Measurements from ENCODE around the gene KCNH3. TPM values are rescaled to one million over a fixed set of nuclear protein-coding genes. Genes with fewer than 3 reads are reported as not detected.
A peak's percentile ranks its signal among the peaks of the same experiment; 100 is the strongest.

KCNH3 gene
- total RNA-seq, 2 experiments from 2014 or later = 0.06 to 0.57 TPM

GRCh38 chr12:49567611-49568441 is 29.0 kb downstream of the KCNH3 start, which contains the start of gene MCRS1:
MCRS1 (minus strand) TSS chr12:49568142; CDS start chr12:49566731, 1,411 bp downstream.
- no peaks in the 10 kb centered on the region for H3K9me3 ChIP-seq (ENCODE audit: low read length)
- BruUV-seq (replicated peaks) = TSS peak; percentile 91
- DNase-seq (ENCODE audit: low spot score) = peak; percentile 97
- peak within 1 kb of the TSS; percentile 92 for H2AFZ ChIP-seq (ENCODE audit: low read length)
- peaks cover 32% of the 10 kb centered on the region for H3K79me2 ChIP-seq (ENCODE audit: insufficient read depth, low read depth, low read length)
- peak within 1 kb of the TSS; percentile 91 for H3K4me2 ChIP-seq (ENCODE audit: low read length)
- ChIA-PET POLR2A (interaction anchor here (0.6 to 1.4 kb wide), 4 partner anchors 13 to 561 kb away, joined by 3 to 5 read pairs (median 4); partner anchors contain the start of gene SPATS2), CTCF (ENCODE audit: unreplicated experiment) (interaction anchor here (1.3 kb wide), 1 partner anchor 33 kb away, joined by 3 read pairs; no protein-coding TSS in a partner anchor)
- H3K4me3 ChIP-seq (ENCODE audit: low read depth, low read length, poor library complexity, severe bottlenecking) = peak within 1 kb of the TSS; percentile 94
- H4K20me1 ChIP-seq (ENCODE audit: insufficient read depth, low read length) = no peaks in the 10 kb centered on the region
- TF ChIP-seq EZH2phosphoT487 (IDR thresholded peaks at IDR 0.05; ENCODE audit: borderline replicate concordance, low read depth, low read length) (no peak), CTCF (conservative IDR thresholded peaks at IDR 0.05; ENCODE audit: low read length) (no peak)
- intact Hi-C loops (cut with micrococcal nuclease; ENCODE audit: unreplicated experiment) = loop anchor here (2.0 kb wide), 2 partner anchors 55 to 201 kb away; partner anchors contain the start of genes PRPF40B and SPATS2
- H3K36me3 ChIP-seq (ENCODE audit: insufficient read depth, low read length) = peaks cover 44% of the 10 kb centered on the region
- peaks cover 19% of the 10 kb centered on the region for H3K4me1 ChIP-seq (ENCODE audit: insufficient read depth, low read length, poor library complexity, severe bottlenecking)
- H3K27ac ChIP-seq (ENCODE audit: low read depth, low read length, poor library complexity, severe bottlenecking) = peak within 1 kb of the TSS; percentile 54
- no peaks in the 10 kb centered on the region for H3K9me2 ChIP-seq (ENCODE audit: insufficient read depth, low read length)

- H3K4me3 ChIP-seq (ENCODE audit: low read depth, low read length, poor library complexity, severe bottlenecking) = peak overlapping the region; percentile 94
- H3K36me3 ChIP-seq (ENCODE audit: insufficient read depth, low read length) = peaks cover 46% of the 10 kb centered on the region
- H2AFZ ChIP-seq (ENCODE audit: low read length) = peak overlapping the region; percentile 92
- peak overlapping the region; percentile 91 for H3K4me2 ChIP-seq (ENCODE audit: low read length)
- peaks cover 32% of the 10 kb centered on the region for H3K79me2 ChIP-seq (ENCODE audit: insufficient read depth, low read depth, low read length)
- TSS peak; percentile 59 for BruUV-seq (replicated peaks)
- ChIA-PET CTCF (ENCODE audit: unreplicated experiment) (no interaction called here), POLR2A (interaction anchor here (0.7 kb wide), 1 partner anchor 12 kb away, joined by 3 read pairs; no protein-coding TSS in a partner anchor)
- peak; percentile 50 for DNase-seq (ENCODE audit: low spot score)
- peaks cover 19% of the 10 kb centered on the region for H3K4me1 ChIP-seq (ENCODE audit: insufficient read depth, low read length, poor library complexity, severe bottlenecking)
- no peaks in the 10 kb centered on the region for H4K20me1 ChIP-seq (ENCODE audit: insufficient read depth, low read length)
- no peaks in the 10 kb centered on the region for H3K9me2 ChIP-seq (ENCODE audit: insufficient read depth, low read length)
- intact Hi-C loops (cut with micrococcal nuclease; ENCODE audit: unreplicated experiment) = loop anchor here (2.0 kb wide), 2 partner anchors 54 to 202 kb away; partner anchors contain the start of genes PRPF40B and SPATS2
- H3K9me3 ChIP-seq (ENCODE audit: low read length) = no peaks in the 10 kb centered on the region
- TF ChIP-seq EZH2phosphoT487 (IDR thresholded peaks at IDR 0.05; ENCODE audit: borderline replicate concordance, low read depth, low read length) (no peak), CTCF (conservative IDR thresholded peaks at IDR 0.05; ENCODE audit: low read length) (no peak)
- peak overlapping the region; percentile 54 for H3K27ac ChIP-seq (ENCODE audit: low read depth, low read length, poor library complexity, severe bottlenecking)
Measured at GRCh38 chr12:49568442-49569162, 29.8 kb downstream of the KCNH3 start.
